NCI-H2227 treated with DMSO at 0.1 percent for 48 hours (cell line): ENCODE results near the gene DPYD.
A peak's percentile ranks its signal among the peaks of the same experiment; 100 is the strongest.

Experiments
- DNase-seq: peaks from one replicate; lab custom pipeline; 2025; lab: John Stamatoyannopoulos, UW

DPYD gene

GRCh38 chr1:97691325-97691724 is 229.5 kb downstream of the DPYD start:
- no peak for DNase-seq

- no peak for DNase-seq
These were observed 235.5 kb downstream of the DPYD start for GRCh38 chr1:97685360-97685759.

GRCh38 chr1:97680894-97681293 is 239.9 kb downstream of the DPYD start:
- DNase-seq: peak; percentile 97

- peak; percentile 97 for DNase-seq
These were observed 240.4 kb downstream of the DPYD start for GRCh38 chr1:97680470-97680869.

GRCh38 chr1:97677702-97678101 is 243.1 kb downstream of the DPYD start:
- no peak for DNase-seq

GRCh38 chr1:97674517-97674916 is 246.3 kb downstream of the DPYD start:
- DNase-seq: no peak

- DNase-seq: no peak
These were observed 251.9 kb downstream of the DPYD start for GRCh38 chr1:97668945-97669344.

- no peak for DNase-seq
These were observed 260.3 kb downstream of the DPYD start for GRCh38 chr1:97660431-97661105.

- no peak for DNase-seq
These were observed 265.8 kb downstream of the DPYD start for GRCh38 chr1:97654876-97655585.

GRCh38 chr1:97651250-97651649 is 269.6 kb downstream of the DPYD start:
- DNase-seq: no peak

GRCh38 chr1:97649591-97649990 is 271.2 kb downstream of the DPYD start:
- DNase-seq: no peak

GRCh38 chr1:97647776-97648175 is 273.1 kb downstream of the DPYD start:
- DNase-seq: no peak

- DNase-seq: no peak
These were observed 274.8 kb downstream of the DPYD start for GRCh38 chr1:97646071-97646470.

- DNase-seq: peak; percentile 24
These were observed 280.2 kb downstream of the DPYD start for GRCh38 chr1:97640677-97641076.

- no peak for DNase-seq
These were observed 283.9 kb downstream of the DPYD start for GRCh38 chr1:97636941-97637340.

- no peak for DNase-seq
These were observed 286.1 kb downstream of the DPYD start for GRCh38 chr1:97634758-97635157.

GRCh38 chr1:97632776-97633175 is 288.1 kb downstream of the DPYD start:
- DNase-seq: no peak

- DNase-seq: peak; percentile 85
These were observed 288.8 kb downstream of the DPYD start for GRCh38 chr1:97632075-97632474.

- peak; percentile 73 for DNase-seq
These were observed 289.9 kb downstream of the DPYD start for GRCh38 chr1:97630948-97631347.

- peak; percentile 6 for DNase-seq
These were observed 290.6 kb downstream of the DPYD start for GRCh38 chr1:97630281-97630680.

GRCh38 chr1:97623220-97623619 is 297.6 kb downstream of the DPYD start:
- no peak for DNase-seq

GRCh38 chr1:97621955-97622354 is 298.9 kb downstream of the DPYD start:
- DNase-seq: no peak

GRCh38 chr1:97619706-97620105 is 301.1 kb downstream of the DPYD start:
- DNase-seq: no peak

- no peak for DNase-seq
These were observed 310.1 kb downstream of the DPYD start for GRCh38 chr1:97610748-97611147.
